IMR-90 (cell line): ENCODE data around the gene UBE2S. TPM values are rescaled to one million over a fixed set of nuclear protein-coding genes. Genes with fewer than 3 reads are reported as not detected.

ENCODE experiments used
- ATAC-seq: fragments of 200-7000 bp; cut with Tn5 transposase; 2 replicates; pipeline ENCODE4 v1.9.1; 2020; ENCODE audit warnings: low read depth, mild to moderate bottlenecking, moderate library complexity
- BruUV-seq: library from RNA; stranded (reverse); fragments of 400-500 nt; replicated peaks from 2 replicates; lab custom pipeline; 2021; lab: Mats Ljungman, UMichigan
- CTCF ChIA-PET: fragments of 300-600 bp; formaldehyde crosslinking; extraction: SDS; loops from one replicate; lab custom pipeline; 2021; ENCODE audit warnings: antibody characterized with exemption; lab: Yijun Ruan, JAX
- POLR2A ChIA-PET: fragments of 300-600 bp; sonication (Branson Sonifier 250); formaldehyde crosslinking; loops from one replicate; lab custom pipeline; 2022; ENCODE audit warnings: antibody characterized with exemption; ENCODE audit not compliant: unreplicated experiment; lab: Charles Lee
- DNase-seq: peaks from one replicate; pipeline ENCODE4 v3.0.0; 2013
- H2AFZ ChIP-seq: replicated peaks from 2 replicates; pipeline ENCODE3; 2013; ENCODE audit warnings: low read length, mild to moderate bottlenecking; ENCODE audit not compliant: poor library complexity
- H2AK5ac ChIP-seq: 2 replicates; pipeline ENCODE4 v1.6.1; 2013; ENCODE audit warnings: low read depth, low read length, inconsistent platforms
- H2AK9ac ChIP-seq: replicated peaks from 2 replicates; pipeline ENCODE3; 2013; ENCODE audit warnings: mild to moderate bottlenecking, low read depth, low read length, moderate library complexity; ENCODE audit not compliant: poor library complexity
- H2BK120ac ChIP-seq: 2 replicates; pipeline ENCODE4 v1.6.1; 2013; ENCODE audit warnings: low read depth, low read length, inconsistent platforms
- H2BK15ac ChIP-seq: 3 replicates; pipeline ENCODE4 v1.6.1; 2013; ENCODE audit warnings: low read depth, low read length, inconsistent platforms
- H2BK20ac ChIP-seq: 2 replicates; pipeline ENCODE4 v1.6.1; 2013; ENCODE audit warnings: low read depth, mild to moderate bottlenecking, inconsistent platforms, low read length, moderate library complexity
- H2BK5ac ChIP-seq: 2 replicates; pipeline ENCODE4 v1.6.1; 2013; ENCODE audit warnings: mild to moderate bottlenecking, low read depth, low read length, inconsistent platforms; ENCODE audit not compliant: poor library complexity, severe bottlenecking
- H3K14ac ChIP-seq: replicated peaks from 2 replicates; pipeline ENCODE4 v1.6.1; 2013; ENCODE audit warnings: low read depth, low read length, inconsistent platforms
- H3K18ac ChIP-seq: 2 replicates; pipeline ENCODE4 v1.6.1; 2013; ENCODE audit warnings: low read depth, low read length, control low read depth
- H3K23ac ChIP-seq: 2 replicates; pipeline ENCODE4 v1.6.1; 2013; ENCODE audit warnings: low read depth, low read length, inconsistent platforms
- H3K27ac ChIP-seq: 2 replicates; pipeline ENCODE4 v1.5.1; 2013; ENCODE audit warnings: mild to moderate bottlenecking, control low read depth, low read length; ENCODE audit not compliant: insufficient read depth
- H3K27me3 ChIP-seq: 2 replicates; pipeline ENCODE4 v1.6.1; 2013; ENCODE audit warnings: low read length; ENCODE audit not compliant: control insufficient read depth, insufficient read depth
- H3K36me3 ChIP-seq: 2 replicates; pipeline ENCODE4 v1.6.1; 2013; ENCODE audit warnings: low read length, mixed read lengths; ENCODE audit not compliant: control insufficient read depth, insufficient read depth
- H3K4ac ChIP-seq: 2 replicates; pipeline ENCODE4 v1.6.1; 2013; ENCODE audit warnings: low read depth, low read length, inconsistent platforms
- H3K4me1 ChIP-seq: 2 replicates; pipeline ENCODE4 v1.6.1; 2013; ENCODE audit warnings: low read length, mixed read lengths; ENCODE audit not compliant: control insufficient read depth, insufficient read depth
- H3K4me2 ChIP-seq: 2 replicates; pipeline ENCODE4 v1.6.1; 2013; ENCODE audit warnings: low read depth, mild to moderate bottlenecking, control low read depth, low read length, moderate library complexity
- H3K4me3 ChIP-seq: 2 replicates; pipeline ENCODE4 v1.5.1; 2013; ENCODE audit warnings: low read depth, mild to moderate bottlenecking, control low read depth, low read length, moderate library complexity; ENCODE audit not compliant: insufficient read depth
- H3K56ac ChIP-seq: 2 replicates; pipeline ENCODE4 v1.6.1; 2013; ENCODE audit warnings: low read length, inconsistent platforms; ENCODE audit not compliant: insufficient read depth; ENCODE audit errors: extremely low read depth
- H3K79me1 ChIP-seq, 2 experiments: 2 replicates each; pipeline ENCODE4 v1.6.1; 2013; ENCODE audit warnings: low read length in 2 of 2, inconsistent platforms in 1 of 2, low read depth in 1 of 2
- H3K9ac ChIP-seq: 2 replicates; pipeline ENCODE4 v1.6.1; 2013; ENCODE audit warnings: low read depth, low read length, control low read depth
- H3K9me1 ChIP-seq: 2 replicates; pipeline ENCODE4 v1.6.1; 2013; ENCODE audit warnings: low read length, inconsistent platforms; ENCODE audit not compliant: insufficient read depth
- H3K9me3 ChIP-seq: 2 replicates; pipeline ENCODE4 v1.6.1; 2013; ENCODE audit warnings: low read length; ENCODE audit not compliant: control insufficient read depth, insufficient read depth
- H4K20me1 ChIP-seq: 2 replicates; pipeline ENCODE4 v1.6.1; 2013; ENCODE audit warnings: low read length, inconsistent platforms; ENCODE audit not compliant: insufficient read depth
- H4K5ac ChIP-seq: 2 replicates; pipeline ENCODE4 v1.6.1; 2013; ENCODE audit warnings: mild to moderate bottlenecking, low read depth, low read length, control low read depth
- H4K8ac ChIP-seq, 2 experiments: 2 replicates each; pipeline ENCODE4 v1.6.1; 2013; ENCODE audit warnings: low read depth in 2 of 2, low read length in 2 of 2, control low read depth in 1 of 2, inconsistent platforms in 1 of 2
- H4K91ac ChIP-seq: 2 replicates; pipeline ENCODE4 v1.6.1; 2013; ENCODE audit warnings: low read depth, low read length, inconsistent platforms; ENCODE audit not compliant: insufficient read depth
- BHLHE40 ChIP-seq: fragments of 150-350 bp; IDR thresholded peaks from 2 replicates; pipeline ENCODE4 v1.6.1; 2016; ENCODE audit warnings: mild to moderate bottlenecking, low read depth, low read length
- CHD1 ChIP-seq: IDR thresholded peaks from 2 replicates; pipeline ENCODE4 v1.6.1; 2012; ENCODE audit warnings: low read depth, low read length, improper control_type of control experiment
- CTCF ChIP-seq: conservative IDR thresholded peaks from 2 replicates; pipeline ENCODE4 v1.5.1; 2012; ENCODE audit warnings: mild to moderate bottlenecking, low read depth, low read length, improper control_type of control experiment
- ELK1 ChIP-seq: fragments of 150-350 bp; IDR thresholded peaks from 2 replicates; pipeline ENCODE4 v1.6.1; 2016; ENCODE audit warnings: low read depth, mild to moderate bottlenecking, low read length, moderate library complexity, borderline replicate concordance
- FOS ChIP-seq: fragments of 150-350 bp; IDR thresholded peaks from 2 replicates; pipeline ENCODE4 v1.6.1; 2016; ENCODE audit warnings: low read depth, low read length
- MAFK ChIP-seq: IDR thresholded peaks from 2 replicates; pipeline ENCODE4 v1.6.1; 2012; ENCODE audit warnings: low read depth, low read length, improper control_type of control experiment
- MAZ ChIP-seq: IDR thresholded peaks from 2 replicates; pipeline ENCODE4 v1.6.1; 2012; ENCODE audit warnings: low read depth, mild to moderate bottlenecking, low read length, improper control_type of control experiment, moderate library complexity, borderline replicate concordance
- MXI1 ChIP-seq: IDR thresholded peaks from 2 replicates; pipeline ENCODE4 v1.6.1; 2012; ENCODE audit warnings: low read depth, mild to moderate bottlenecking, low read length, moderate library complexity, borderline replicate concordance
- RFX5 ChIP-seq: IDR thresholded peaks from 2 replicates; pipeline ENCODE4 v1.8.0; 2012; ENCODE audit warnings: low read depth, mild to moderate bottlenecking, low read length, moderate library complexity
- SMC3 ChIP-seq: fragments of 150-350 bp; IDR thresholded peaks from 2 replicates; pipeline ENCODE4 v1.6.1; 2016; ENCODE audit warnings: low read depth, mild to moderate bottlenecking, antibody characterized with exemption, low read length, moderate library complexity
- USF2 ChIP-seq: fragments of 150-350 bp; IDR thresholded peaks from 2 replicates; pipeline ENCODE4 v1.6.1; 2017; ENCODE audit warnings: mild to moderate bottlenecking, antibody characterized with exemption, low read length, low read depth
- WGBS, 2 experiments: methylation state at CpG; one replicate each; pipeline versions ENCODE4 v1.1.5 to v1.1.7; 2013; ENCODE audit warnings: missing lambda C conversion rate in 2 of 2; ENCODE audit not compliant: insufficient read length in 1 of 2; ENCODE audit errors: extremely low coverage in 2 of 2; 5-methylcytosine and 5-hydroxymethylcytosine counted together
- dilution Hi-C: fragments of 300-500 bp; cut with HindIII; formaldehyde crosslinking; loops from one replicate; pipeline ENCODE4 v1.14.3; 2018; ENCODE audit warnings: low sequenced_read_pairs; ENCODE audit not compliant: unreplicated experiment
- in situ Hi-C: fragments of 300-500 bp; cut with MboI; formaldehyde crosslinking; loops from 3 replicates; pipeline ENCODE4 v1.14.3; 2019; ENCODE audit warnings: low sequenced_read_pairs, inconsistent platforms, mixed read lengths
- intact Hi-C: fragments of 100-400 bp; cut with micrococcal nuclease; formaldehyde crosslinking; loops from 2 replicates; pipeline ENCODE4 v1.10.0; 2022
- polyA plus RNA-seq, 3 experiments: library from polyadenylated mRNA; depleted of rRNA; stranded (reverse); fragments of >200 nt; gene quantifications; 2 replicates each; pipeline ENCODE4 v1.2.3, GENCODE V29; 2012; ENCODE audit warnings: low replicate concordance in 1 of 3
- total RNA-seq: library from RNA; depleted of rRNA; stranded (reverse); fragments of >200 nt; gene quantifications from 2 replicates; pipeline ENCODE4 v1.2.3, GENCODE V29; 2012

UBE2S gene
- total and polyA plus RNA-seq, 2 of the 4 experiments (the other 2 are of a cell fraction), result 69.5 to 104 TPM

- no peaks in the 10 kb centered on the region for H3K36me3 ChIP-seq
- no peaks in the 10 kb centered on the region for H3K79me1 ChIP-seq
- no peak overlapping the region for H4K91ac ChIP-seq
- H3K4me2 ChIP-seq, result no peak overlapping the region
- no peak overlapping the region for H3K18ac ChIP-seq
- no peak overlapping the region for H3K9ac ChIP-seq
- 38% methylated on average over 4 of the region's 8 CpGs; no CpG with 5 or more reads in 1 of the 2 experiments for WGBS, 2 experiments
- H4K8ac ChIP-seq, result no peak overlapping the region
- peaks cover 11% of the 10 kb centered on the region for H3K9me1 ChIP-seq
- no peak overlapping the region for H2BK5ac ChIP-seq
- in situ Hi-C loops (no loop called here), intact Hi-C loops (loop anchor here (5.0 kb wide), 1 partner anchor 220 kb away; no protein-coding TSS in a partner anchor), dilution Hi-C loops (no loop called here)
- no peak overlapping the region for H2BK15ac ChIP-seq
- no peak overlapping the region for H2AK5ac ChIP-seq
- H3K4ac ChIP-seq, result no peak overlapping the region
- H3K23ac ChIP-seq, result no peak overlapping the region
- no peak for ATAC-seq
- H3K4me1 ChIP-seq, result no peaks in the 10 kb centered on the region
- no TSS peak for BruUV-seq
- CTCF ChIA-PET, result interaction anchor here (0.9 to 1.1 kb wide), 2 partner anchors 19 to 295 kb away, joined by 5 to 8 read pairs; no protein-coding TSS in a partner anchor
- no peak overlapping the region for H3K56ac ChIP-seq
- TF ChIP-seq CHD1, result no peak
- TF ChIP-seq MAZ, result no peak
- no peak for TF ChIP-seq RFX5
- TF ChIP-seq BHLHE40, result no peak
- TF ChIP-seq USF2, result no peak
- no peak for TF ChIP-seq MXI1
- no peak for TF ChIP-seq FOS
- TF ChIP-seq SMC3, result no peak
- no peak for TF ChIP-seq CTCF
- no peak for TF ChIP-seq ELK1
- TF ChIP-seq MAFK, result no peak
- H4K5ac ChIP-seq, result no peak overlapping the region
- POLR2A ChIA-PET, result interaction anchor here (1.1 kb wide), 1 partner anchor 29 kb away, joined by 6 read pairs; the partner anchor contains the start of gene UBE2S
- H3K4me3 ChIP-seq, result no peak overlapping the region
- peaks cover 3% of the 10 kb centered on the region; the same call in 1 of the 2 replicates for H3K9me3 ChIP-seq
- H2BK120ac ChIP-seq, result no peak overlapping the region
- H3K27ac ChIP-seq, result no peak overlapping the region
- no peaks in the 10 kb centered on the region; the same call in 1 of the 2 replicates for H4K20me1 ChIP-seq
- H2BK20ac ChIP-seq, result no peak overlapping the region
- H3K14ac ChIP-seq, result no peak overlapping the region
- peaks cover 40% of the 10 kb centered on the region for H3K27me3 ChIP-seq
- no peak overlapping the region for H2AFZ ChIP-seq
- H2AK9ac ChIP-seq, result no peak overlapping the region
- no peak for DNase-seq
These were observed 29.3 kb upstream of the UBE2S start for GRCh38 chr19:55436847-55437246.
